Measurements from ENCODE around the gene FAM3B. TPM values are rescaled to one million over a fixed set of nuclear protein-coding genes. Genes with fewer than 3 reads are reported as not detected.

FAM3B gene
- total and polyA plus RNA-seq, 9 of the 15 experiments (the other 6 are each of a cell fraction or from before 2014, with no cell fraction given), result 0.04 to 0.18 (median 0.12) TPM; not detected in 5

DNA sequence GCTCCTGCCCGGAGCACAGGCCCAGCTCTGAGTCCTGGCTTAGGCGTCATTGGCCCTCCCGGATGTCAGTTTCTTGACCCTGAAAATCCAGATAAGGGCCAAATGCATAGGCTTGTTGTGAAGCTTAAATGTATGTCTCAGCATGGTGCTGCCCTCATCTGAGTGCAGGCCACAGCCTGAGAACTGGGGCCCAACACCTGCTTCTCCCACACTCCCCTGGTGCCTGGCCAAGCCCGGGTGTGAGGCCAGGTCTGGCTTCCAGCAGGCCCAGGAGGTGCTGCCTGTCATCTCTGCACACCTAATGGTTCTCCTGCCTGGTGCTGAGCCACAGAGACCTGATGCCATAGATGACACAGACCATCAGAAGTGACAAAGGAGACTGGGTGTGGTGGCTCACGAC is 59.3 kb downstream of the FAM3B start:
- H3K4me2 ChIP-seq (ENCODE audit: insufficient read depth, low read length), result no peak overlapping the region
- H3K36me3 ChIP-seq (ENCODE audit: control insufficient read depth, insufficient read depth, low read length), result no peaks in the 10 kb centered on the region
- peaks cover 7% of the 10 kb centered on the region; the same call in 1 of the 2 replicates for H4K20me1 ChIP-seq (replicated peaks; ENCODE audit: control insufficient read depth, insufficient read depth, low read length)
- no peak for DNase-seq (ENCODE audit: extremely low read depth in 1 of 4, low spot score in 3 of 4)
- ChIA-PET CTCF (ENCODE audit: low intra/inter-chr PET ratio) (no interaction called here), POLR2A (interaction anchor here (0.7 kb wide), 1 partner anchor 180 kb away, joined by 3 read pairs; no protein-coding TSS in a partner anchor)
- no peaks in the 10 kb centered on the region for H3K9me1 ChIP-seq (ENCODE audit: control insufficient read depth, insufficient read depth, low read length)
- H3K79me2 ChIP-seq (ENCODE audit: control insufficient read depth, insufficient read depth, low read length), result no peaks in the 10 kb centered on the region
- H3K4me3 ChIP-seq, result no peak overlapping the region
- H3K27me3 ChIP-seq (ENCODE audit: control insufficient read depth in 2 of 2, insufficient read depth in 2 of 2, low read length in 2 of 2), result peaks cover 4 to 48% of the 10 kb centered on the region in 2 experiments; a peak in 4 of 5 replicates
- no peaks in the 10 kb centered on the region for H3K9me3 ChIP-seq (replicated peaks; ENCODE audit: control insufficient read depth, insufficient read depth, low read depth, low read length)
- no peak for ATAC-seq
- H3K9ac ChIP-seq (ENCODE audit: insufficient read depth in 1 of 2, low read depth in 2 of 2, low read length in 2 of 2), result no peak overlapping the region
- H2AFZ ChIP-seq (ENCODE audit: low read depth, low read length), result no peak overlapping the region
- BruUV-seq (replicated peaks), result no TSS peak
- no peak overlapping the region for H3K27ac ChIP-seq (ENCODE audit: extremely low read depth, low read depth, low read length)
- in situ Hi-C loops (cut with MboI) (no loop called here), intact Hi-C loops (cut with micrococcal nuclease) (no loop called here)
- FAIRE-seq, result no peak
- 0% methylated on average over 5 of the region's 5 CpGs for WGBS (ENCODE audit: insufficient coverage, low coverage, missing lambda C conversion rate)
- no peaks in the 10 kb centered on the region for H3K4me1 ChIP-seq (replicated peaks in 1 of 2; ENCODE audit: control insufficient read depth in 2 of 2, insufficient read depth in 2 of 2, low read length in 2 of 2)
- no peak for TF ChIP-seq ZBTB1 (CRISPR knock-in tag; IDR thresholded peaks at IDR 0.05; ENCODE audit: borderline replicate concordance, low read depth)
- TF ChIP-seq, protein P1, sequence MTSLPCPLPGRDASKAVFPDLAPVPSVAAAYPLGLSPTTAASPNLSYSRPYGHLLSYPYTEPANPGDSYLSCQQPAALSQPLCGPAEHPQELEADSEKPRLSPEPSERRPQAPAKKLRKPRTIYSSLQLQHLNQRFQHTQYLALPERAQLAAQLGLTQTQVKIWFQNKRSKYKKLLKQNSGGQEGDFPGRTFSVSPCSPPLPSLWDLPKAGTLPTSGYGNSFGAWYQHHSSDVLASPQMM (CRISPR knock-in tag; IDR thresholded peaks at IDR 0.05), result no peak
- TF ChIP-seq, protein P2, sequence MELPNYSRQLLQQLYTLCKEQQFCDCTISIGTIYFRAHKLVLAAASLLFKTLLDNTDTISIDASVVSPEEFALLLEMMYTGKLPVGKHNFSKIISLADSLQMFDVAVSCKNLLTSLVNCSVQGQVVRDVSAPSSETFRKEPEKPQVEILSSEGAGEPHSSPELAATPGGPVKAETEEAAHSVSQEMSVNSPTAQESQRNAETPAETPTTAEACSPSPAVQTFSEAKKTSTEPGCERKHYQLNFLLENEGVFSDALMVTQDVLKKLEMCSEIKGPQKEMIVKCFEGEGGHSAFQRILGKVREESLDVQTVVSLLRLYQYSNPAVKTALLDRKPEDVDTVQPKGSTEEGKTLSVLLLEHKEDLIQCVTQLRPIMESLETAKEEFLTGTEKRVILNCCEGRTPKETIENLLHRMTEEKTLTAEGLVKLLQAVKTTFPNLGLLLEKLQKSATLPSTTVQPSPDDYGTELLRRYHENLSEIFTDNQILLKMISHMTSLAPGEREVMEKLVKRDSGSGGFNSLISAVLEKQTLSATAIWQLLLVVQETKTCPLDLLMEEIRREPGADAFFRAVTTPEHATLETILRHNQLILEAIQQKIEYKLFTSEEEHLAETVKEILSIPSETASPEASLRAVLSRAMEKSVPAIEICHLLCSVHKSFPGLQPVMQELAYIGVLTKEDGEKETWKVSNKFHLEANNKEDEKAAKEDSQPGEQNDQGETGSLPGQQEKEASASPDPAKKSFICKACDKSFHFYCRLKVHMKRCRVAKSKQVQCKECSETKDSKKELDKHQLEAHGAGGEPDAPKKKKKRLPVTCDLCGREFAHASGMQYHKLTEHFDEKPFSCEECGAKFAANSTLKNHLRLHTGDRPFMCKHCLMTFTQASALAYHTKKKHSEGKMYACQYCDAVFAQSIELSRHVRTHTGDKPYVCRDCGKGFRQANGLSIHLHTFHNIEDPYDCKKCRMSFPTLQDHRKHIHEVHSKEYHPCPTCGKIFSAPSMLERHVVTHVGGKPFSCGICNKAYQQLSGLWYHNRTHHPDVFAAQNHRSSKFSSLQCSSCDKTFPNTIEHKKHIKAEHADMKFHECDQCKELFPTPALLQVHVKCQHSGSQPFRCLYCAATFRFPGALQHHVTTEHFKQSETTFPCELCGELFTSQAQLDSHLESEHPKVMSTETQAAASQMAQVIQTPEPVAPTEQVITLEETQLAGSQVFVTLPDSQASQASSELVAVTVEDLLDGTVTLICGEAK (IDR thresholded peaks at IDR 0.05), result no peak
- TF ChIP-seq, protein P2 (CRISPR knock-in tag; IDR thresholded peaks at IDR 0.05), result no peak
- TF ChIP-seq, protein P3, sequence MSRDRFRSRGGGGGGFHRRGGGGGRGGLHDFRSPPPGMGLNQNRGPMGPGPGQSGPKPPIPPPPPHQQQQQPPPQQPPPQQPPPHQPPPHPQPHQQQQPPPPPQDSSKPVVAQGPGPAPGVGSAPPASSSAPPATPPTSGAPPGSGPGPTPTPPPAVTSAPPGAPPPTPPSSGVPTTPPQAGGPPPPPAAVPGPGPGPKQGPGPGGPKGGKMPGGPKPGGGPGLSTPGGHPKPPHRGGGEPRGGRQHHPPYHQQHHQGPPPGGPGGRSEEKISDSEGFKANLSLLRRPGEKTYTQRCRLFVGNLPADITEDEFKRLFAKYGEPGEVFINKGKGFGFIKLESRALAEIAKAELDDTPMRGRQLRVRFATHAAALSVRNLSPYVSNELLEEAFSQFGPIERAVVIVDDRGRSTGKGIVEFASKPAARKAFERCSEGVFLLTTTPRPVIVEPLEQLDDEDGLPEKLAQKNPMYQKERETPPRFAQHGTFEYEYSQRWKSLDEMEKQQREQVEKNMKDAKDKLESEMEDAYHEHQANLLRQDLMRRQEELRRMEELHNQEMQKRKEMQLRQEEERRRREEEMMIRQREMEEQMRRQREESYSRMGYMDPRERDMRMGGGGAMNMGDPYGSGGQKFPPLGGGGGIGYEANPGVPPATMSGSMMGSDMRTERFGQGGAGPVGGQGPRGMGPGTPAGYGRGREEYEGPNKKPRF (IDR thresholded peaks at IDR 0.05; ENCODE audit: low read depth, low read length), result no peak
- no peak for TF ChIP-seq SRSF9 (IDR thresholded peaks at IDR 0.05; ENCODE audit: borderline replicate concordance, low read depth, low read length)
- TF ChIP-seq OTX1 (CRISPR knock-in tag; IDR thresholded peaks at IDR 0.05), result no peak
- TF ChIP-seq, protein P4, sequence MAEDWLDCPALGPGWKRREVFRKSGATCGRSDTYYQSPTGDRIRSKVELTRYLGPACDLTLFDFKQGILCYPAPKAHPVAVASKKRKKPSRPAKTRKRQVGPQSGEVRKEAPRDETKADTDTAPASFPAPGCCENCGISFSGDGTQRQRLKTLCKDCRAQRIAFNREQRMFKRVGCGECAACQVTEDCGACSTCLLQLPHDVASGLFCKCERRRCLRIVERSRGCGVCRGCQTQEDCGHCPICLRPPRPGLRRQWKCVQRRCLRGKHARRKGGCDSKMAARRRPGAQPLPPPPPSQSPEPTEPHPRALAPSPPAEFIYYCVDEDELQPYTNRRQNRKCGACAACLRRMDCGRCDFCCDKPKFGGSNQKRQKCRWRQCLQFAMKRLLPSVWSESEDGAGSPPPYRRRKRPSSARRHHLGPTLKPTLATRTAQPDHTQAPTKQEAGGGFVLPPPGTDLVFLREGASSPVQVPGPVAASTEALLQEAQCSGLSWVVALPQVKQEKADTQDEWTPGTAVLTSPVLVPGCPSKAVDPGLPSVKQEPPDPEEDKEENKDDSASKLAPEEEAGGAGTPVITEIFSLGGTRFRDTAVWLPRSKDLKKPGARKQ (CRISPR knock-in tag; IDR thresholded peaks at IDR 0.05), result no peak
